GM12873 (cell line): ENCODE data around the gene CYTH1.

Experiments
- CTCF ChIP-seq: IDR thresholded peaks from 2 replicates; pipeline ENCODE4 v1.5.1; 2012; ENCODE audit warnings: low read depth, mild to moderate bottlenecking, moderate library complexity, low read length, control low read depth; ENCODE audit not compliant: insufficient read depth; ENCODE audit errors: missing control alignments

The CYTH1 gene

DNA sequence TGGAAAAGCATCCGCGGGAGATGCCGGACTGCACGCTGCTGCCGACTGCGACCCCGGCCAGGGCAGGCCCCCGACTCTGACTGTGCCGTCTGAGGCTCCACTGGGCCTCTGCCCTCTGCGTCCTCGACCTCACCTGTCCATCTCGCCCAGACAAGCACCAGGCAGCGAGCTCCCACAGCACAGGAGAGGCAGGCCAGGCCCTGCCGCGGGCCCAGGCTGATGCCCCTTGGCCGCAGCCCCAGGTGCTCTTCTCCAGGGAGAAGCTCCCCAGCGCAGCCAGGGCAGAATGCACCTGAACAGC is 106.8 kb downstream of the CYTH1 start:
- TF ChIP-seq CTCF = no peak

DNA sequence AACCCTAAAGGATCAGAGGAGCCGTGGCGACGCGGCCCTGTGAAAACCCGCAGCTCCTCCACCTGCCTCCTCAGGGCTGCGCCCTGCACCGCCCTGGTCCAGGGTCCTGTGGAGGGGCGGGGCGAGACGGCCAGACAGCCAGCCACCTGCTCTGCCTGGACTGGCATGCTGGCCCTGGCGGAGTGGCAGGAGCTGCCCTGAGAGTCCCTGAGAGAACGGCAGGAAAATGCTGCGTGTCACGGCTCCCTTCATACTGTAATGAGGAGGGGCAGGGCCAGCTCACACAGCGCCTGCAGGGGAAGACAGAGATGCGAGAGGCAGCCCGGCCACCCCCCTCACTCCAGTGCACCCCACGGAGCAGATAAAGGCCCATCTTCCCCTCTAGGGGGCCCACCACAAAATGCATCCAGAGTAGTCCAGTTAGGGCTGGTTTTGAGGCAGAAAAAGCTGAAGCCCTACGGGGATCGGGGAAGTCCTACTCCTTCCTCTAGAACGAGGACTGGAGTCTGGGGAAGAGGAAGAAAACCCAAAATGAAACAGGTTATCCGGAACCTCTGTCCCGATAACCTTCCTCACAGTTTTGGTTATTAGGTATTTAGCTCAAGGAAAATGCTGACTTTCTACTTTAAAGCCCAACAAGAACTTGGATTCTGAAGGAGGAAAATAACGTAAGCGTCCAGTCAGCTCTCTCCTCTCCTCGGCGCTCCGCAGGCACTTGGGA is 107.3 kb downstream of the CYTH1 start:
- TF ChIP-seq CTCF = no peak

GRCh38 chr17:78674156-78674555 is 107.9 kb downstream of the CYTH1 start:
- TF ChIP-seq CTCF = no peak

DNA sequence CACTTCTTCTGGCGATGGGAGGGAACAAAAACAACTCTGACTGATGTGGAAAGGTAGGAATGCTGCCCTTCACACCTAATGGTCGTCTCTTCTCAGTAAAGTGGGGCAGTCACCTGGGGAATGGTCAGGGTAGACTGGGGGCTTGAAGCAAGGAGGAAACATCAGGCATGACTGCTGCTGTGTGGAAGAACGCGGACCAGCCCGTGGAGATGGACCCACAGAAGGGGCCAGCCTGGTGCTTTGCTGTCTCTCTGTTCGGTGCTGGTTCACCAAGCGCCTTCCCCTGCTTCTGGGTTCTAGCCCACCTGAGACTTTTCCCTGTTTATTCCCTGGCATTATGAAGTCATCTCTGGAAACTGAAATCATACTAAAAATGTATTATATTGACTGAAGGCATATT is 108.7 kb downstream of the CYTH1 start:
- TF ChIP-seq CTCF = no peak

DNA sequence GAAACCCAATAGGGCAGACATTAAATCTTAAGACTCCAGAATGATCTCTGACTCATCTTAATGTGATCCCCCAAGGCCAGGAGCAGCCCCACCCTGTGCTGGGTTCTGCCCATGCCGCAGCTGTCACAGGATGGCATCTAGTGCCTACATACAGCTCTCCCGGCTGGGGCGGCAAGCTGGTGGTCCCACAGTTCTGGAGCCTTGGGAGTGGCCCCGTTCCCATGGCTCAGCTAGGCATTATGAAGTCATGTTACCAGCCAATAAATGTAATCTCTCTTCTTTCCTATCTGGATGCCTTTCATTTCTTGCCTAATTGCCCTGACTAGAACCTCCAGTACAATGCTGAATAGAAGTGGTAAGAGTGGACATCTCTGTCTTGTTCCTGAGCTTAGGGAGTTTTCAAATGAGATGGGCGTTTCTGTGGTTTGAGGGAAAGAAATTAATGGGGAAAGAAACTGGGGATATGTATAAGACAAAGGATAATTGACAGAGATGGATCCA is 109.2 kb downstream of the CYTH1 start:
- no peak for TF ChIP-seq CTCF

DNA sequence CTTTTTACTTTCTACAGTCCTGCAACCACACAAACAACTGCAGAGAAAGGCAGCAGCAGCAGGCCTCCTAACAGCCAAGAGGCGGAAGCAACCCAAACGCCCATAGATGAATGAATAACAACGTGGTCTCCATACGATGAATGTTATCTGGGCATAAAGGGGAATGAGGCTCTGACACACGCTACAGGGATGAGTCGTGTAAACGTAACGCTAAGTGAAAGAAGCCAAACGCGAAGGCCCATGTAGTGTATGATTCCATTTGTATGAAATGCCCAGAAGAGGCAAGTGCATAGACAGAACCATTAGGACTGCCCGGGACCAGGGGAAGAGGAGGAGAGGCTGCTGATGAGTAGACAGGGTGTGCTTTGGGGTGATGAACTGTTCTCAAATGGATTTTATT is 110.1 kb downstream of the CYTH1 start:
- TF ChIP-seq CTCF = no peak

DNA sequence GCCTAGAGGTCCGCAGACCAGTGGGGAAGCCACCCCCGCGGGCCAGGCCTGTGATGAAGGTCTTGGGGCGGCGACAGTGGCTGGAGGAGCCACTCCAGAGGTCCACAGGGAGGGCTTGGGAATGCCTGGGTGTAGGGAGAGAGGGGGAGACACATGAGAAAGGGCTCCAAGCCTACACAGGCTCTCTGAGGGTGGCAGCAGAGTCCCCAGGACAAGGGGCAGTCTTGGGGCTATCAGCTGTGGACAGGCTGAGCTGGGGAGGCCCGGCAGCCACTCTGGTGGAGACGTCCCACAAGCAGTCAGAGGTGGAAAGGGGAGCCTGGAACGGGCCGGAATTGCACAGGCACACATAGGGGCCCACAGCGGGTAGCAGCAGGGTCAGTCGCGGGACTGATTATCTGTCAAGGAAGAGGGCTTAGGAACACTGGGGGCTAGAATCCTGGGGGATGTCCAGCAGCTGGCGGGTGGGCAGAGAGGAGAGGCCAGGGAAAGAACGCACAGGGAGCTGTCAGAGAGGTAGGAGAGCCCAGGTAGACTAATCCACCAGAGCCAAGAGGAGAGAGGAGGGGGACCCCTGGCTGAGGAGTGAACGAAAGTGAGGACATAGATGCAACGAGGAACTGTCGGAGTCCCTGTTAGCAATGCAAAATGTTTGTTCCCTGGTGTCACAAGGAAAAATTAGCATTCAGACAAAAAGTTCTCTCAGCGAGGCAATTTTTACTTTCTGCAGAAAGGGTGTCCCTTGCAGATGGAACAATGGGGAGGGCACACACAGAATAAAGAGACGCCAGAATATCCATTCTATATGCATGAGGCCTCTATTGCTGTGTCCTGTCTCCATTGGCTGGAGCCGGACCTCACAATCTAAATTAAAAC is 111.0 kb downstream of the CYTH1 start:
- TF ChIP-seq CTCF = no peak
